ENCODE data around the gene AP3B1. TPM values are rescaled to one million over a fixed set of nuclear protein-coding genes. Genes with fewer than 3 reads are reported as not detected.

AP3B1 gene
- total RNA-seq, 2 experiments from 2014 or later: 39.4 to 52.3 TPM

- ChIA-PET CTCF (interaction anchor here (0.7 kb wide), 1 partner anchor 9 kb away, joined by 3 read pairs; no protein-coding TSS in a partner anchor), POLR2A (no interaction called here)
- H3K9me3 Mint-ChIP-seq: no peaks in the 10 kb centered on the region
- no peak for DNase-seq
- H3K27ac Mint-ChIP-seq: no peak overlapping the region
- H3K36me3 Mint-ChIP-seq (ENCODE audit: low read depth): peaks cover 22% of the 10 kb centered on the region
- H3K4me3 Mint-ChIP-seq: no peak overlapping the region
- H3K27me3 Mint-ChIP-seq: no peaks in the 10 kb centered on the region
- peaks cover 26% of the 10 kb centered on the region for H3K4me1 Mint-ChIP-seq
These were observed 8.2 kb downstream of the AP3B1 start for GRCh38 chr5:78286290-78286689.

GRCh38 chr5:78283802-78284201 is 10.7 kb downstream of the AP3B1 start:
- H3K27me3 Mint-ChIP-seq: no peaks in the 10 kb centered on the region
- H3K4me3 Mint-ChIP-seq: no peak overlapping the region
- H3K27ac Mint-ChIP-seq: no peak overlapping the region
- H3K36me3 Mint-ChIP-seq (ENCODE audit: low read depth): peaks cover 16% of the 10 kb centered on the region
- ChIA-PET POLR2A (no interaction called here), CTCF (interaction anchor here (1.5 kb wide), 1 partner anchor 9 kb away, joined by 4 read pairs; no protein-coding TSS in a partner anchor)
- no peak for DNase-seq
- no peaks in the 10 kb centered on the region for H3K9me3 Mint-ChIP-seq
- H3K4me1 Mint-ChIP-seq: peaks cover 11% of the 10 kb centered on the region

GRCh38 chr5:78283105-78283504 is 11.4 kb downstream of the AP3B1 start:
- Mint-ChIP-seq H3K27ac (no peak overlapping the region), H3K4me3 (no peak overlapping the region), H3K27me3 (no peaks in the 10 kb centered on the region), H3K9me3 (no peaks in the 10 kb centered on the region), H3K4me1 (peaks cover 11% of the 10 kb centered on the region), H3K36me3 (ENCODE audit: low read depth) (peaks cover 13% of the 10 kb centered on the region)
- ChIA-PET POLR2A (no interaction called here), CTCF (interaction anchor here (1.5 kb wide), 1 partner anchor 10 kb away, joined by 4 read pairs; no protein-coding TSS in a partner anchor)
- no peak for DNase-seq

- Mint-ChIP-seq H3K4me1 (peaks cover 3% of the 10 kb centered on the region), H3K27ac (no peak overlapping the region)
- DNase-seq: no peak
These were observed 14.2 kb downstream of the AP3B1 start for GRCh38 chr5:78280261-78280660.

GRCh38 chr5:78279194-78279593 is 15.3 kb downstream of the AP3B1 start:
- peaks cover 3% of the 10 kb centered on the region for H3K4me1 Mint-ChIP-seq
- no peak for DNase-seq
- no peak overlapping the region for H3K4me3 Mint-ChIP-seq
- no peaks in the 10 kb centered on the region for H3K9me3 Mint-ChIP-seq
- no peak overlapping the region for H3K27ac Mint-ChIP-seq
- peaks cover 5% of the 10 kb centered on the region for H3K36me3 Mint-ChIP-seq (ENCODE audit: low read depth)
- CTCF ChIA-PET: no interaction called here
- POLR2A ChIA-PET: no interaction called here
- no peaks in the 10 kb centered on the region for H3K27me3 Mint-ChIP-seq

More at GRCh38 chr5:78280261-78280660, 14.2 kb downstream of the AP3B1 start:
- Mint-ChIP-seq H3K36me3 (ENCODE audit: low read depth) (peaks cover 5% of the 10 kb centered on the region), H3K9me3 (no peaks in the 10 kb centered on the region), H3K27me3 (no peaks in the 10 kb centered on the region), H3K4me3 (no peak overlapping the region)
- ChIA-PET POLR2A (no interaction called here), CTCF (no interaction called here)

- H3K36me3 Mint-ChIP-seq (ENCODE audit: low read depth): peaks cover 5% of the 10 kb centered on the region
- no peaks in the 10 kb centered on the region for H3K9me3 Mint-ChIP-seq
- no peak overlapping the region for H3K27ac Mint-ChIP-seq
- H3K4me3 Mint-ChIP-seq: no peak overlapping the region
- DNase-seq: no peak
- no peaks in the 10 kb centered on the region for H3K4me1 Mint-ChIP-seq
- CTCF ChIA-PET: no interaction called here
- H3K27me3 Mint-ChIP-seq: no peaks in the 10 kb centered on the region
- POLR2A ChIA-PET: no interaction called here
These were observed 16.8 kb downstream of the AP3B1 start for GRCh38 chr5:78277715-78278114.

- H3K27me3 Mint-ChIP-seq: no peaks in the 10 kb centered on the region
- H3K36me3 Mint-ChIP-seq (ENCODE audit: low read depth): peaks cover 3% of the 10 kb centered on the region
- DNase-seq: no peak
- CTCF ChIA-PET: interaction anchor here (1.4 kb wide), 1 partner anchor 17 kb away, joined by 4 read pairs; no protein-coding TSS in a partner anchor
- no peaks in the 10 kb centered on the region for H3K4me1 Mint-ChIP-seq
- no peaks in the 10 kb centered on the region for H3K9me3 Mint-ChIP-seq
- POLR2A ChIA-PET: no interaction called here
- H3K4me3 Mint-ChIP-seq: no peak overlapping the region
- H3K27ac Mint-ChIP-seq: no peak overlapping the region
These were observed 18.4 kb downstream of the AP3B1 start for GRCh38 chr5:78275998-78276543.

GRCh38 chr5:78274540-78275197 is 19.8 kb downstream of the AP3B1 start:
- Mint-ChIP-seq H3K4me1 (no peaks in the 10 kb centered on the region), H3K27me3 (no peaks in the 10 kb centered on the region), H3K4me3 (no peak overlapping the region), H3K36me3 (ENCODE audit: low read depth) (peaks cover 3% of the 10 kb centered on the region), H3K27ac (no peak overlapping the region), H3K9me3 (no peaks in the 10 kb centered on the region)
- ChIA-PET CTCF (interaction anchor here (0.5 kb wide), 1 partner anchor 860 kb away, joined by 3 read pairs; no protein-coding TSS in a partner anchor), POLR2A (no interaction called here)
- DNase-seq: no peak

GRCh38 chr5:78273436-78273835 is 21.1 kb downstream of the AP3B1 start:
- ChIA-PET CTCF (interaction anchor here (0.7 kb wide), 1 partner anchor 21 kb away, joined by 3 read pairs; no protein-coding TSS in a partner anchor), POLR2A (no interaction called here)
- Mint-ChIP-seq H3K9me3 (no peaks in the 10 kb centered on the region), H3K4me1 (peaks cover under 1% of the 10 kb centered on the region), H3K36me3 (ENCODE audit: low read depth) (peaks cover 3% of the 10 kb centered on the region), H3K27me3 (no peaks in the 10 kb centered on the region), H3K27ac (no peak overlapping the region), H3K4me3 (no peak overlapping the region)
- no peak for DNase-seq

- POLR2A ChIA-PET: no interaction called here
These were observed 22.7 kb downstream of the AP3B1 start for GRCh38 chr5:78271766-78272165.

GRCh38 chr5:78269088-78269703 is 25.3 kb downstream of the AP3B1 start:
- CTCF ChIA-PET: interaction anchor here (0.6 kb wide), 1 partner anchor 152 kb away, joined by 3 read pairs; no protein-coding TSS in a partner anchor

More at GRCh38 chr5:78271766-78272165, 22.7 kb downstream of the AP3B1 start:
- Mint-ChIP-seq H3K4me3 (no peak overlapping the region), H3K36me3 (ENCODE audit: low read depth) (peaks cover 3% of the 10 kb centered on the region), H3K4me1 (peaks cover 3% of the 10 kb centered on the region), H3K9me3 (no peaks in the 10 kb centered on the region), H3K27me3 (no peaks in the 10 kb centered on the region), H3K27ac (no peak overlapping the region)
- CTCF ChIA-PET: no interaction called here
- DNase-seq: no peak

GRCh38 chr5:78268356-78268755 is 26.1 kb downstream of the AP3B1 start:
- Mint-ChIP-seq H3K4me1 (peaks cover 3% of the 10 kb centered on the region), H3K4me3 (no peak overlapping the region), H3K9me3 (no peaks in the 10 kb centered on the region), H3K36me3 (ENCODE audit: low read depth) (peaks cover 18% of the 10 kb centered on the region), H3K27me3 (no peaks in the 10 kb centered on the region), H3K27ac (no peak overlapping the region)
- no peak for DNase-seq
- POLR2A ChIA-PET: no interaction called here
- CTCF ChIA-PET: no interaction called here

More at GRCh38 chr5:78269088-78269703, 25.3 kb downstream of the AP3B1 start:
- H3K27me3 Mint-ChIP-seq: no peaks in the 10 kb centered on the region
- peaks cover 12% of the 10 kb centered on the region for H3K36me3 Mint-ChIP-seq (ENCODE audit: low read depth)
- DNase-seq: no peak
- POLR2A ChIA-PET: no interaction called here
- H3K9me3 Mint-ChIP-seq: no peaks in the 10 kb centered on the region
- H3K4me3 Mint-ChIP-seq: no peak overlapping the region
- peaks cover 3% of the 10 kb centered on the region for H3K4me1 Mint-ChIP-seq
- no peak overlapping the region for H3K27ac Mint-ChIP-seq

GRCh38 chr5:78265163-78265562 is 29.3 kb downstream of the AP3B1 start:
- Mint-ChIP-seq H3K27ac (no peak overlapping the region), H3K4me1 (peaks cover 3% of the 10 kb centered on the region), H3K36me3 (ENCODE audit: low read depth) (peaks cover 33% of the 10 kb centered on the region), H3K27me3 (no peaks in the 10 kb centered on the region), H3K9me3 (peaks cover 2% of the 10 kb centered on the region), H3K4me3 (no peak overlapping the region)
- CTCF ChIA-PET: no interaction called here
- POLR2A ChIA-PET: no interaction called here
- DNase-seq: no peak
